ENCODE data around the gene HIVEP3.

HIVEP3 gene

DNA sequence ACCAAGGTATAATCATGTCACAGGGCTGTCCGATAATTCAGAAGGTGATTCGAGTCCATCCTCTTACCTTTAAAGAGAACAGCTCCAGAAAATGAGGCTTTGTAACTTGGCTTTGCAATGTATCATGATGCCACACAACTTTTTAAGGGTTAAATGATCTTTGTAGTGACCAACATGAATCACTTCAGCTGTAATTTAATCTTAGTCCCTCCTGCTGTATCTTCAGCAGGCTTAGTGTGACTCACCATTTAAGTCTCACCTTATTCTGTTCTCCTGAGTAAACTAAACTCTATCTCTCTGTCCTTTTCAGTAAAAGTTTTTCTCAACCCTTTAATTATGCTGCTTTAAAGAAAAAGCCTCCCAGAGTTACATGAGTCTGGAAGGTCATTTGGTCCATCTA, 1.9 kb upstream of the HIVEP3 start:
- no peak for DNase-seq

GRCh38 chr1:41919764-41920397, 1.2 kb upstream of the HIVEP3 start:
- peak; percentile 84 for DNase-seq

- no peak for DNase-seq
Observed at GRCh38 chr1:41919131-41919530, 409 bp upstream of the HIVEP3 start.

- peak; percentile 60 for DNase-seq
Observed at GRCh38 chr1:41917835-41918449, 780 bp downstream of the HIVEP3 start.

DNA sequence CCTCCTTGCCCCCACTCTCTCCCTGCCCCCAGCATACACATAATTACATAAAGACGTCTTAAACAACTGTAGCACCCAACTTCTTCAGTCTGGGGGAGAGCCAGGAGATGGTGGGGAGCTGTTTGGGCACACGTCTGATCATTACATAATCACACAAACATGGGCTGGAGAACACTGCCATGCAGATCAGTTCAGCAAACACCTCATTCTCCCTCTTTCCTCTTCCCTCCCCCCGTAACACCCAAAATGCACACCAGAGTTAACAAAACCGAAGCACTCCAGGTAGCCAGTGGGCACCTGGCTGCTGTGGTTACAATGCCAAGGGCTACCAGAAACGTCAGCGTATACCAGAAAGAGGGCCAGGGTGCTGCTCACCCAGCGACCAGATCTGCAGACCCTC, 1.6 kb downstream of the HIVEP3 start:
- DNase-seq, result no peak

DNA sequence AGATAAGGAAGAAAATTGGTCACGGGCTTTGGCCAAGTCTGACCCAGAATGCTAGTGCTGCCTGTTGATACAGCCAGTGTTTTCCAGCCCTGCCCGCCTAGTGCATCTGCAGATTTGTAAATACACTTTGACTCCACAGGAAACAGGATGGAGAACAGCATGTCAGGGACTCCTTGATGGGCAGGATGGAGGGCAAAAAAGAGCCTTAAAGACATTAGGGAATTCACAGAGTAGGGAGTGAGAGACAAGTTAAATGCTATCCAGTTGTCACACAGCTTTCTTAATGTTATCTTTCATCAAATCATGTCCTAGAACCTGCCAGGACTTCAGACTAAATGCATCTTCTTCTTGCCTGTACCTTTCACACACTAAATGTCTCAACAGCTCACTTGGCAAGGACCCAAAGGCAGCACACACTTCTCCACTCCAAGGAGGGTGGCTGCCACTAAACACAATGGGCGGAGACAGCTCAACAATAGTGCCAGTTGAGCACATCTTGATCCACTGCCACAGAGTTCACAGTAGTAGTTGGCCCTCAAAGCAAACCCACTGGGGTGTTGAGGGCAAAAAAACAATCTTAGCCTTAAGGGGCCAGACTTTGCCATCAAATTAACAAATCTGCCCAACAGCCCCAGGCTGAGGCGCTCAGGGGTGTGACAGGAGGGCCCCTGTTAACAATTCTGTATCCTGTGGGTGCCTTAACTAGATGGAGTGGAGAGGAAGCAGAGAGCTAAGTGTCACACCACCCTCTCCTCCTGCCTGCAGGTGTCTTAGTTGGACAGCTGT, 2.7 kb downstream of the HIVEP3 start:
- DNase-seq, result peak; percentile 53

DNA sequence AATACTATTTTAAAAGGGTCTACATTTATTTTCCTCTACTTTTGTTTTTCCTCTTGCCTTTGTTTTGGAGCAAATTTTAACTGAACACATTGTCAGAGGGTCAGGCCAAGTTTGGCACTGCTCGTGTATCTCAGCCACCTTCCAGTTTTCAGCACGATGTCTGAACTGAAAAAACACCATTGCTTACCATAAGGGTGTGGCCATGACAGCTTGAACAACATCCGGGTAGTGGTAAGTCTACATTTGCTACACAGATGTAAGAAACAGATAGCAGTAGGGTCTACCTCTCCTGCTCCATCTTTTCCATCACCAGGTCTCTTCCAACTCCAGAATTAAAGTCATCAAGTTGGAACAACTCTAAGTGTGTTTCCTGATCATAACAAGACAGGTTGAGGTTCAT, 4.2 kb downstream of the HIVEP3 start:
- peak; percentile 42 for DNase-seq

DNA sequence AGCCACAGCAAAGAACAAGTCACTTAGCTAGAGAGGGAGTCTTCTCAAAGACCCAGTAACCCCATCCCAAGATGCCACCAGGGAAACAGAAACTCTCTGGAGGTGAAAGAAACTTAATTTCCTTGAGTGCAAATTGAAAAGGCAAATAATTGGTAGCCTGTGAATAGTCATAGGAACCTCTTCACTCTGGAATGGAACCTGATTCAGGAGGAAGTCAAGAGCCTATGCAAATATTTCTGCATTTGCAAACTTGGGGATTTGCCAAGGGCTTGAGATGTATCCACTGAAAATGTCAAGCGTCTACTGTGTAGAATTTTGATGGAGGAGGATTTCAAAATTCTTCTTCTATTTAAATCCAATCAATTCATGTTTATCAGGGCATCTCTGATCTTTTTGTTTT, 5.7 kb downstream of the HIVEP3 start:
- no peak for DNase-seq

DNA sequence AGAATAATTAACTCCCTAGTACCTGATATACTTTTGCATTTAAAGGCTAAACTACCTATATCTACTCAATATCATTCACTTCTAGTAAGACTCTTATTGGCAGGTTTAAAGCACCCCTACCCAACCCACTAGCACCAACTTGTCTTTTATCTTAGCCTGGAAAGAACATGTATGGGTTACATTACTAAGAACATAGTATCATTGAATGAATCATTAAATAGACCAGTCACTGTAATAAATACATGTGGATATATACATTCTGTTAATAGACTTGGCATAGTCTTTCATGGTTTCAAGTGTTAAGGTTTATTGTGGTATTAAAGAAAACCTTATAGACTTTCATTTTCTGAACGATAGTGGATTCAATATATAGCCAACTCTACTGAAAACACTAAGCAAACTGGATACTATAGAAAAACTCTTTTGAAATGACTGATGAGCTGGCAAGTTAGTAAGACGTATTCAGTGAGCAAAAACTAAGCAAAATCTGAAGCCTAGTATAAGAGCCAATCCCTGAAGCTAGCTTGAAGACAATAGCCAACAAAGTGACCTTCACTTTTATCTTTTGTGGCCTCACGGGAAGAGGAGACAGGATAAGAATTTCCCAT, 10.3 kb downstream of the HIVEP3 start:
- DNase-seq, result no peak

DNA sequence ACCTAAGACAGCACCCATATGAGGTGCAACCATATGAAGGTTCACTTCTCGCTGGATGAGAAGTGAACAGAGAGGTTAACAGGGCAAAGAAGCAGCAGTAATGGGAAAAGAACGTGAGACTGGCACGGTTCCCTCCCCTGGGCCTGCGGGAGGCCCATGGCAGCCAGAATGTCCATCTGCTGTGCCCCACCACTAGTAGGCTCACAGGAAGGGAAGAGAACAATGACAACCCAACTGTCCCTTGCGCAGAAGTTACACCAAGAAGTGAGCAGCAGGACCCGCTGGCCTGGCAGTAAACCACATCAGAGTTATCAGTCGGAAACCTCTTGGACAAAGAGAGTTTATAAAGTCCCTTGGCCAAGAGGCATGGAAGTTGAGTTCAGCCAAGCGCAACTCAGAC, 11.3 kb downstream of the HIVEP3 start:
- no peak for DNase-seq

DNA sequence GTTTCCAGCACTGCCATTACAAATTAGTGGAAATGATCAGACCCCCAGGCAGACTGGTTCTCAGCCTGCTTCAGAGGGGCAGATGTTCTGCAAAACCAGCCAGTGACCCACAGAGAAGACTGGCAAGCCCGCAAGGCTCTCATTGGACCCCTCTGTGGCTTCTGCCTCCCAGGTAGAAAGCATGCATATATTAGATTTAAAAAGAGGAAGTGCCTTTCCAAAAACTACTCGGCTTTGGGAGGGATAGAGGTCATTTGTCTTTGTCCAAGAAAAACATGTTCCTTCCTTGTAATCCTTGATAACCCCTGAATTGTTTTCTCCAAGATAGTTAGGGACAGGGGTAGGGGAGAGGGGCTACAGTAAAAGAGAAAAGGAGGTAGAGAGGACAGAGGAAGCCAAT, 11.8 kb downstream of the HIVEP3 start:
- peak; percentile 51 for DNase-seq

- no peak for DNase-seq
Observed at GRCh38 chr1:41905093-41905675, 13.5 kb downstream of the HIVEP3 start.

DNA sequence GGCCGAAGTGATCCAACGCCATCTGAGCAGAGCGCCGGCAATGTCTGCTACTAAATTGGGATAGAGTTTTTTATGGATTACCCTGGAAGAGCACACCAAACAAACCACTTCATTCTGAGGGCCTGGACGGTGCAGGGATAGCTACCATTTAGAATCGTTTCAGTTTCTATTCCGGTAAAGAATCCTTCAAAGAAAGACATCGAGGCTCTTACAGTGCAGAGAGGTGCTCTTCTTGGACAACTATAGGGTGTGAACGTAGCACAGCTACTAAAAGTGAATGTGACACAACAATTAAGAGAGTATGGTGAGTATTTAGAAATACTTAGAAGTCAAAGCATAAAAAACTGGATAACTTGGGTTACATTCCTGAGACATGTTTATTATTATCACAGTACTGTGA, 16.1 kb downstream of the HIVEP3 start:
- DNase-seq, result no peak

DNA sequence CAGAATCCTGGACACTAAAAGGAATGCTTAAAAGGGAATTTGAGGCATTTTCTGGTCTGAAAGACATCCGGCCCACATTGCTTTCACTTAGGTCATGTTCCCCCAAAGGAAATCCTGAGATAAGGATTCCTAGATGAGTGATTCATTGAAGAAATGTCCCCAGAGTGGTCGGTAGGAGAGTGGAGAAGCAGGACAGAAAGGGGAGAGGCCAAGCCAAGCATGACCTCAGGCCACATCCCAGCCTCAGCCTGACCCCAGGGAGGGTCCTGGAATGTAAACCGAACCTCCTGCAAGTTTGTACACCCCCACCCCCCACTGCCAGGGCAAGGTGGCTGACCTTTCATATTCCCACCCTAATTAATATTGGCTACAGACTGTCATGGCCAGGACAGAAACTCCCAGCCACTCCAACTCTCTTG, 16.6 kb downstream of the HIVEP3 start:
- peak; percentile 23 for DNase-seq

DNA sequence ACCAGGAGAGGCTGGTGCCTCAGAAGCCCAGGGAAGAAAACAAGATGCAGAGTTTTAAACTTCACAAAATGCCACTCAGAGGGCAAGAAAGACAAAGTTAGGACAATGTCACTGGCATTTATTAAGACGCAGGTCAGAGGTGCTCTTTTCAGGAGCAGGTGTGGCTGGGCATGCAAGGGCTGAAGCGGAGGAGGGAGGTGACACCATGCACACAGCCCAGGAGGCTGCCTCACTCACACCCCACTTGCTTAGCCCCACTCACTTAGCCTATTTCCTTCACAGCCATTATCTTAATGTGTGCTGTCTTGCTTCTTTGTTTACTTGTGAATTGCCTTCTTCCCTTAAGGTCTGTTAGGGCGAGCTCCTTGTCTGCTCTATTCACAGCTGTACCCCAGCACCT, 17.2 kb downstream of the HIVEP3 start:
- DNase-seq, result no peak

DNA sequence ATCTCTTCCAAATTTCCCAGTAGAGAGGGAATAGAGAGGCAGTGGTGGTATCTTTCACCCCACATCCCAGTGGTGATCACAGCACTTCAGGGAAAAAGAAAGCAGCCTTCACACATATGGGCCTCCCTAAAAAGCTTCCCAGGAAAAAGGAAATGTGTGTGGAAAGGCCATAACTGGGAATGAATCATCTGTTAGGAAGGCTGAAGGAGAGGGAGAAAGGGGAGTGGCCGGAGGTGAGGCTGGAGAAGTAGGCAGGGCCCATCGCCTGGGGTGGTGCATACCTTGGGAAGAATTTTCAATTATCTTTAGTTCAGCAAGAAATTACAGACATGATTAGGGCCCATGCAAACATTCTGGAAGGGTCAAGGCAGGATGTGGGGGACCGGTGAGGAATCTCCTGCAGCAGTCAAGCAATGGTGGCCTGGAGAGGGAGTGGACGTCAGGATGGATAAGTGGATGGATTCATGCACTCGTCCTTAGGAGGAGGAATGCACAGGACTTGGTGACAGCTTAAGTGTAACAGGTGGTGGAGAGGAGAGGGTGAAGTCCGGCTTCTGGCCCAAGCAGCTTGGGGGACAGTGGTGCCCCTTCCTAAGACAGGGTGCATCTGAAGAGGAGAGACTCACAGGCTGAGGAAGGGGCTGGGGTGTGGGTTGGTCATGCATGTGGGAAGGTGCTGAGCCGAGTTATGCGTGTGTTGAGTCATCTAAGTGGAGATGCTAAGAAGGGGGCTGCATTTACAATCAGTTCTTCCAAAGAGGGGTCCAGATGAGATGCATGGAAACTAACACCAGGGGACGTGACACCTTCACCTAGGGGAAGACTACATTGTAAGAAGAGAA, 17.9 kb downstream of the HIVEP3 start:
- DNase-seq, result no peak

GRCh38 chr1:41898191-41898713, 20.5 kb downstream of the HIVEP3 start:
- DNase-seq, result peak; percentile 65

- no peak for DNase-seq
Observed at GRCh38 chr1:41895552-41895951, 23.2 kb downstream of the HIVEP3 start.

DNA sequence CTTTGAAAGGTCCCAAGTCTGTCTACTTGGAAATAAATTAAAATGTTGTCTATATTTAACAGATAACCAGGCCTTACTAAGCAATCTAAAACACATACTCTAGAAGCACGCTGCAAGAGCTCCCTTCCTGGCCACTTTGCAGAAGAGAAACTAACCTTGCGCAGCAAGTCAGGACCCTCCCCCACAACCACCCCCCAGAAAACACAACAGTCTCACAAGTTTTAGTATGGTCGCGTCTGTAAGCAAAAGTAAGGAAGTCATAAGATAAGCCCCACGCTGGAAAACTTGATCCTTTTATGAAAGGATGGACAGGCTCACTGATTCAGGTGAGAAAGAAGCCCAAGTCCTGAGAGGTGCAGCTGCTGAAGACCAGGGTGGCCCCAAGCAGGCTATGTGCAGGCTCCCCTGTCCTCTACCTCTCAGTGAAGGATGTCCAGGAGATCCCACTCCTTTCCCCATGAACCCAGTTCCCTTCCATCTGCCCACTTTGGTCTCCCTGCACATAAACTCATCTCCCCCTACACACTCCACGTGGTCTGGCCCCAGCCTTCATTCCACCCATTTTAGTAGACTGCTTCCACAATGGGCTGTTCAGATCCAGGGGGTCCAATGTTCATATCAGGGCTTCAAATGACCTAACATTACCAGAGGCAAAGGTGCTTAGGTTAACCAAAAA, 23.8 kb downstream of the HIVEP3 start:
- no peak for DNase-seq

GRCh38 chr1:41894101-41894807, 24.5 kb downstream of the HIVEP3 start:
- no peak for DNase-seq

- no peak for DNase-seq
Observed at GRCh38 chr1:41892301-41892781, 26.4 kb downstream of the HIVEP3 start.
